Measurements from ENCODE around the gene TRMT112. TPM values are rescaled to one million over a fixed set of nuclear protein-coding genes. Genes with fewer than 3 reads are reported as not detected.

Gene TRMT112
- total and polyA plus RNA-seq, 10 of the 15 experiments (the other 5 are each of a cell fraction or from before 2014, with no cell fraction given): 212 to 455 (median 308) TPM

- TF ChIP-seq, protein P1, sequence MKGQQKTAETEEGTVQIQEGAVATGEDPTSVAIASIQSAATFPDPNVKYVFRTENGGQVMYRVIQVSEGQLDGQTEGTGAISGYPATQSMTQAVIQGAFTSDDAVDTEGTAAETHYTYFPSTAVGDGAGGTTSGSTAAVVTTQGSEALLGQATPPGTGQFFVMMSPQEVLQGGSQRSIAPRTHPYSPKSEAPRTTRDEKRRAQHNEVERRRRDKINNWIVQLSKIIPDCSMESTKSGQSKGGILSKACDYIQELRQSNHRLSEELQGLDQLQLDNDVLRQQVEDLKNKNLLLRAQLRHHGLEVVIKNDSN (IDR thresholded peaks at IDR 0.05; ENCODE audit: borderline replicate concordance, extremely low read length, insufficient read depth, low read depth, low read length): no peak
- no peak for TF ChIP-seq CREB1 (IDR thresholded peaks at IDR 0.05; ENCODE audit: low read depth)
- TF ChIP-seq SREBF1 (IDR thresholded peaks at IDR 0.05; ENCODE audit: low read length): no peak
- no peak for TF ChIP-seq NR2C1 (IDR thresholded peaks at IDR 0.05)
- no peak for TF ChIP-seq CUX1 (IDR thresholded peaks at IDR 0.05; ENCODE audit: insufficient replicate concordance, low read depth, low read length)
These were observed 21.4 kb upstream of the TRMT112 start (continued) for GRCh38 chr11:64338716-64339115.

All from GM12878 (cell line).